Measurements from ENCODE around the gene DLGAP5. TPM values are rescaled to one million over a fixed set of nuclear protein-coding genes. Genes with fewer than 3 reads are reported as not detected.

DLGAP5 gene
- total and polyA plus RNA-seq, 2 of the 13 experiments (the other 11 are each of a cell fraction or from before 2014, with no cell fraction given), result 7.7 to 55.8 TPM

DNA sequence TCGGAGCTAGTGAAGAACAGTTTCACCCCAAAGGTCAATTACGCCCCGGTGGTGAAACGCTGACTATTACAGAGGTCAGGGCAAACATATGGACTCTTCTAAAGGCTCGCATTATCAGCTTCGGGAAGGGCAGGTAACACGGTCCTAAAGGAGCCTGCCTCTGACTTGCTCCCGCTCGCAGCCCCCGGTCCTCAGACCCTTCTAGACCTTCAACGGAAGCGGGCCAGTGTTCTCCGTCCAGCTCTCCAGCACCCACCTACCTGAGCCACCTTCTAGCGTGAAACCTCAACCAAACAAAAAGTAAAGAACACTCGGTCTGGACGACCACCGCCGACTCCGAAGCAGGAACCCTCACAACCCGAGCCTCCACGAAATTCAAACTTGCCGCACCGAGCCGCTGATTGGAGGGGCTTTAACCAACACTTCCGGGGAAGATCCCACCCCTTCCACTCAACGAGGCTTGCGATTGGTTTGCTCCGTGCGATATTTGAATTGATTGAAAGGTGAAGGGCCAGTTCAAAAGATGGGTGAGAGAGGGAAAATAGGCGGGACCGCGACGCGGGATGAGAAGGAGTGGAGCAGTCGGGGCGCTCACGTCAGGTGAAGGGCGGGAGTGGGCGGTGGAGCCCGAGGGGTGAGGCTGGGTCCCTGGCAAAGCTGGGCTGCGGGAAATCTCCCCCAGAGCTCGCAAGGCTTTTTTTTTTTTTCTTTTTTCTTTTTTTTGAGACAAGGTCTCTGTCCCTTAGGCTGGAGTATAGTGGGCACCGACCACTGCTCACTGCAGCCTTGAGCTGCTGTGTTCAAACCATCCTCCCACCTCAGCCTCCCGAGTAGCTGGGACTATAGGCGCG, at the start of gene DLGAP5 (continued):
- TF ChIP-seq CENPX (CRISPR knock-in tag; IDR thresholded peaks at IDR 0.05), result no peak
- peak; percentile 77 for TF ChIP-seq CREM (IDR thresholded peaks at IDR 0.05)
- no peak for TF ChIP-seq CREM (CRISPR knock-in tag; IDR thresholded peaks at IDR 0.05)
- peak; percentile 85 for TF ChIP-seq SALL1 (CRISPR knock-in tag; IDR thresholded peaks at IDR 0.05)
- TF ChIP-seq HES4 (CRISPR knock-in tag; IDR thresholded peaks at IDR 0.05; ENCODE audit: borderline replicate concordance), result no peak
- no peak for TF ChIP-seq ZNF432 (CRISPR knock-in tag; IDR thresholded peaks at IDR 0.05; ENCODE audit: borderline replicate concordance)
- TF ChIP-seq CENPT (CRISPR knock-in tag; IDR thresholded peaks at IDR 0.05; ENCODE audit: low read depth), result no peak
- TF ChIP-seq ISX (CRISPR knock-in tag; conservative IDR thresholded peaks at IDR 0.05), result no peak
- TF ChIP-seq CSRNP2 (CRISPR knock-in tag; conservative IDR thresholded peaks at IDR 0.05; ENCODE audit: low read depth), result peak; percentile 85; the same call in 1 of the 2 replicates
- TF ChIP-seq RBM39 (IDR thresholded peaks at IDR 0.05; ENCODE audit: low read depth, low read length, poor library complexity, severe bottlenecking), result peak; percentile 73
- peak; percentile 56; the same call in 1 of the 2 replicates for TF ChIP-seq ZNF224 (CRISPR knock-in tag; IDR thresholded peaks at IDR 0.05)
- peak; percentile 31 for TF ChIP-seq YY1 (IDR thresholded peaks at IDR 0.05; ENCODE audit: insufficient read depth, insufficient replicate concordance, low read depth, low read length)
- TF ChIP-seq ZNF652 (CRISPR knock-in tag; IDR thresholded peaks at IDR 0.05; ENCODE audit: borderline replicate concordance, low read depth), result no peak
- TF ChIP-seq GMEB1 (CRISPR knock-in tag; IDR thresholded peaks at IDR 0.05; ENCODE audit: borderline replicate concordance), result no peak
- TF ChIP-seq ZKSCAN5 (CRISPR knock-in tag; IDR thresholded peaks at IDR 0.05), result no peak
- no peak for TF ChIP-seq PAF1 (CRISPR knock-in tag; IDR thresholded peaks at IDR 0.05)
- TF ChIP-seq, protein P1, sequence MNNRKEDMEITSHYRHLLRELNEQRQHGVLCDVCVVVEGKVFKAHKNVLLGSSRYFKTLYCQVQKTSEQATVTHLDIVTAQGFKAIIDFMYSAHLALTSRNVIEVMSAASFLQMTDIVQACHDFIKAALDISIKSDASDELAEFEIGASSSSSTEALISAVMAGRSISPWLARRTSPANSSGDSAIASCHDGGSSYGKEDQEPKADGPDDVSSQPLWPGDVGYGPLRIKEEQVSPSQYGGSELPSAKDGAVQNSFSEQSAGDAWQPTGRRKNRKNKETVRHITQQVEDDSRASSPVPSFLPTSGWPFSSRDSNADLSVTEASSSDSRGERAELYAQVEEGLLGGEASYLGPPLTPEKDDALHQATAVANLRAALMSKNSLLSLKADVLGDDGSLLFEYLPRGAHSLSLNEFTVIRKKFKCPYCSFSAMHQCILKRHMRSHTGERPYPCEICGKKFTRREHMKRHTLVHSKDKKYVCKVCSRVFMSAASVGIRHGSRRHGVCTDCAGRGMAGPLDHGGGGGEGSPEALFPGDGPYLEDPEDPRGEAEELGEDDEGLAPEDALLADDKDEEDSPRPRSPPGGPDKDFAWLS (CRISPR knock-in tag; IDR thresholded peaks at IDR 0.05; ENCODE audit: borderline replicate concordance), result no peak
- TF ChIP-seq, protein P2, sequence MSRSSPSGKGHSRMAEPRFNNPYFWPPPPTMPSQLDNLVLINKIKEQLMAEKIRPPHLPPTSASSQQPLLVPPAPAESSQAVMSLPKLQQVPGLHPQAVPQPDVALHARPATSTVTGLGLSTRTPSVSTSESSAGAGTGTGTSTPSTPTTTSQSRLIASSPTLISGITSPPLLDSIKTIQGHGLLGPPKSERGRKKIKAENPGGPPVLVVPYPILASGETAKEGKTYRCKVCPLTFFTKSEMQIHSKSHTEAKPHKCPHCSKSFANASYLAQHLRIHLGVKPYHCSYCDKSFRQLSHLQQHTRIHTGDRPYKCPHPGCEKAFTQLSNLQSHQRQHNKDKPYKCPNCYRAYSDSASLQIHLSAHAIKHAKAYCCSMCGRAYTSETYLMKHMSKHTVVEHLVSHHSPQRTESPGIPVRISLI (CRISPR knock-in tag; IDR thresholded peaks at IDR 0.05; ENCODE audit: borderline replicate concordance), result no peak
- TF ChIP-seq CCAR2 (optimal IDR thresholded peaks at IDR 0.05; ENCODE audit: low read depth, low read length), result no peak
- peak; percentile 3; the same call in 1 of the 2 replicates for TF ChIP-seq ZNF629 (CRISPR knock-in tag; conservative IDR thresholded peaks at IDR 0.05)
- TF ChIP-seq MYC (CRISPR knock-in tag; IDR thresholded peaks at IDR 0.05; ENCODE audit: borderline replicate concordance), result peak; percentile 33; the same call in 1 of the 2 replicates
- TF ChIP-seq ZNF121 (CRISPR knock-in tag; IDR thresholded peaks at IDR 0.05), result no peak
- peak; percentile 7; the same call in 1 of the 2 replicates for TF ChIP-seq MIXL1 (CRISPR knock-in tag; IDR thresholded peaks at IDR 0.05)
- TF ChIP-seq SMAD3 (CRISPR knock-in tag; IDR thresholded peaks at IDR 0.05), result no peak
